Liver (tissue), 3 donors: ENCODE results near the gene SLC39A13.

ENCODE experiments used
- ATF3 ChIP-seq: IDR thresholded peaks from 2 replicates; pipeline ENCODE4 v1.6.1; 2016; ENCODE audit warnings: antibody characterized with exemption
- CTCF ChIP-seq: fragments of 150-350 bp; IDR thresholded peaks from 2 replicates; pipeline ENCODE4 v1.5.1; 2017; ENCODE audit warnings: improper control_type of control experiment, low read depth, low read length; ENCODE audit not compliant: missing input control
- FOXA1 ChIP-seq: IDR thresholded peaks from 2 replicates; pipeline ENCODE4 v1.6.1; 2016; ENCODE audit warnings: antibody characterized with exemption
- REST ChIP-seq: IDR thresholded peaks from 2 replicates; pipeline ENCODE4 v1.6.1; 2016; ENCODE audit warnings: antibody characterized with exemption, mild to moderate bottlenecking
- TAF1 ChIP-seq: conservative IDR thresholded peaks from 2 replicates; pipeline ENCODE4 v1.6.1; 2016; ENCODE audit warnings: antibody characterized with exemption, mild to moderate bottlenecking
- TF ChIP-seq, protein P1 (sequence below): IDR thresholded peaks from 2 replicates; pipeline ENCODE4 v1.6.1; 2016; ENCODE audit warnings: antibody characterized with exemption
- donor health status: healthy.
- donor health status: healthy.

DNA sequence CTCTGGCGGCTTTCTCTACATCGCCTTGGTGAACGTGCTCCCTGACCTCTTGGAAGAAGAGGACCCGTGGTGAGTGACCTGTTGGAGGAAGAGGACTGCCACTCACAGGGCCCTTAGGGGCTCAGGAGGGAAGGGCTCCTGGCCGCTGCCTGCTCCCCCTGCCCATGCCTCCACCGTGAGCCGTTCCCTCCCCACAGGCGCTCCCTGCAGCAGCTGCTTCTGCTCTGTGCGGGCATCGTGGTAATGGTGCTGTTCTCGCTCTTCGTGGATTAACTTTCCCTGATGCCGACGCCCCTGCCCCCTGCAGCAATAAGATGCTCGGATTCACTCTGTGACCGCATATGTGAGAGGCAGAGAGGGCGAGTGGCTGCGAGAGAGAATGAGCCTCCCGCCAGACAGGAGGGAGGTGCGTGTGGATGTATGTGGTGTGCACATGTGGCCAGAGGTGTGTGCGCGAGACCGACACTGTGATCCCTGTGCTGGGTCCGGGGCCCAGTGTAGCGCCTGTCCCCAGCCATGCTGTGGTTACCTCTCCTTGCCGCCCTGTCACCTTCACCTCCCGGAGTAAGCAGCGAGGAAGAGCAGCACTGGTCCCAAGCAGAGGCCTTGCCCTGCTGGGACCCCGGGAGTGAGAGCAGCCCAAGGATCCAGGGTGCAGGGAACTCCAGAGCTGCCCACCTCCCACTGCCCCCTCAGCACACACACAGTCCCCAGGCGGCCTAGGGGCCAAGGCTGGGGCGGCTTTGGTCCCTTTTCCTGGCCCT lies 6.9 kb downstream of the SLC39A13 start:
- TF ChIP-seq CTCF (no peak), ATF3 (no peak), REST (no peak), TAF1 (no peak), FOXA1 (no peak)
- TF ChIP-seq, protein P1, sequence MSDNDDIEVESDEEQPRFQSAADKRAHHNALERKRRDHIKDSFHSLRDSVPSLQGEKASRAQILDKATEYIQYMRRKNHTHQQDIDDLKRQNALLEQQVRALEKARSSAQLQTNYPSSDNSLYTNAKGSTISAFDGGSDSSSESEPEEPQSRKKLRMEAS: no peak
